BLaER1 (cell line): ENCODE data around the gene ZNF793.
A peak's percentile ranks its signal among the peaks of the same experiment; 100 is the strongest.

Experiments
- H3K27ac ChIP-seq: shearing (Covaris generic); formaldehyde crosslinking; 2 replicates; pipeline ENCODE4 v1.8.1; 2022
- H3K27me3 ChIP-seq: shearing (Covaris generic); formaldehyde crosslinking; 2 replicates; pipeline ENCODE4 v1.8.1; 2022
- H3K36me3 ChIP-seq: shearing (Covaris generic); formaldehyde crosslinking; 2 replicates; pipeline ENCODE4 v1.8.1; 2022
- H3K4me1 ChIP-seq: shearing (Covaris generic); formaldehyde crosslinking; 2 replicates; pipeline ENCODE4 v1.8.1; 2022
- H3K4me2 ChIP-seq: shearing (Covaris generic); formaldehyde crosslinking; 2 replicates; pipeline ENCODE4 v1.8.1; 2022
- H3K4me3 ChIP-seq: shearing (Covaris generic); formaldehyde crosslinking; 2 replicates; pipeline ENCODE4 v1.8.1; 2022
- H3K9ac ChIP-seq: shearing (Covaris generic); formaldehyde crosslinking; 2 replicates; pipeline ENCODE4 v1.8.1; 2022
- H3K9me3 ChIP-seq: shearing (Covaris generic); formaldehyde crosslinking; 2 replicates; pipeline ENCODE4 v1.8.1; 2022
- H4K20me1 ChIP-seq: shearing (Covaris generic); formaldehyde crosslinking; 2 replicates; pipeline ENCODE4 v1.8.1; 2022
- Cebpa-rat ChIP-seq: shearing (Covaris generic); IDR thresholded peaks from 2 replicates; pipeline ENCODE4 v1.8.1; 2022

ZNF793 gene

GRCh38 chr19:37492213-37492612, 14.5 kb upstream of the ZNF793 start:
- no peak overlapping the region for H3K4me3 ChIP-seq
- H3K4me1 ChIP-seq: no peaks in the 10 kb centered on the region
- no peak overlapping the region for H3K27ac ChIP-seq
- peaks cover under 1% of the 10 kb centered on the region; the same call in 1 of the 2 replicates for H3K36me3 ChIP-seq
- H3K4me2 ChIP-seq: no peak overlapping the region
- H3K9me3 ChIP-seq: peaks cover 92% of the 10 kb centered on the region
- TF ChIP-seq Cebpa-rat: no peak
- H4K20me1 ChIP-seq: no peaks in the 10 kb centered on the region
- no peak overlapping the region for H3K9ac ChIP-seq
- H3K27me3 ChIP-seq: no peaks in the 10 kb centered on the region

DNA sequence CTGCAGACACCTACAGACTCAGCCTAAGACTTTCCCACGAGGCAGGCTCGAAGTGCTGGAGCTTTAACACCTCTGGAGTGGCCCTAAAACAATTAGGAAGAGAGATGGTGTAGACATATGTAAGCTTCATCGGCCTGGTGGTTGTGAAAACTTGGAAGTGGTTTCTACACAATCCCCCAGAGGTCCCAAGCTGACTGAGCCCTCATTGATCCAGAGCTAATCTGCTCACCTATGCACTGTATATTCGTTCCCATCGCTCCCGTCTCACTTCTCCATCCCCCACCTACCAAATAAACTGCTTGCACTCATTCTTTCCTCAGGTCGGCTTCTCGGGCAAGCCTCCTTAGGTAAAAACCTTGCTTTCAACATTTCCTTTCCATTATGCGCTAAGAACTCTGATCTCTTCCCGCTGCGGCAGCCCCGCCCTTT, 767 bp upstream of the ZNF793 start:
- peak overlapping the region; percentile 68 for H3K4me3 ChIP-seq
- H4K20me1 ChIP-seq: no peaks in the 10 kb centered on the region
- H3K36me3 ChIP-seq: peaks cover 22% of the 10 kb centered on the region
- H3K27ac ChIP-seq: peak overlapping the region; percentile 91
- H3K9ac ChIP-seq: peak overlapping the region; percentile 85
- peak overlapping the region; percentile 68 for H3K4me2 ChIP-seq
- H3K27me3 ChIP-seq: no peaks in the 10 kb centered on the region
- TF ChIP-seq Cebpa-rat: no peak
- peaks cover 13% of the 10 kb centered on the region for H3K4me1 ChIP-seq
- peaks cover 89% of the 10 kb centered on the region for H3K9me3 ChIP-seq

DNA sequence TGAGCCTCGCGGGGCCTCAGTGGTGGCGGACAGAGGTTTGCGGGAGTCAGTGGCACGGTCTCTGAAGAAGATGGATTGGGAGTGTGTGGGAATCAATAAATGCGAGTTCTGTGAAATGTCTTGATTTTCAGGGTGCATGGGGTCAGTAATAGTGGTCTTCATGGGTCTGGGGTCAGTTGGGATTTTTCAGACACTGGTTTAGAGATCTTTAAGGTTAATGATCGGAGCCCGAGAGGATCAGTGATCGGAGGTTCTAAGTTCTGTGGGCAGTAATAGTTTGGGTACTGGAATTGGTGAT, 377 bp downstream of the ZNF793 start:
- Histone ChIP-seq H3K4me3 (peak overlapping the region; percentile 68), H3K27ac (peak overlapping the region; percentile 91), H3K9me3 (peaks cover 89% of the 10 kb centered on the region), H3K36me3 (peaks cover 32% of the 10 kb centered on the region), H4K20me1 (no peaks in the 10 kb centered on the region), H3K4me2 (peak overlapping the region; percentile 68), H3K27me3 (no peaks in the 10 kb centered on the region), H3K4me1 (peaks cover 17% of the 10 kb centered on the region), H3K9ac (peak overlapping the region; percentile 85)
- TF ChIP-seq Cebpa-rat: no peak

GRCh38 chr19:37511186-37511585, 4.4 kb downstream of the ZNF793 start:
- Histone ChIP-seq H4K20me1 (no peaks in the 10 kb centered on the region), H3K36me3 (peaks cover 36% of the 10 kb centered on the region), H3K9ac (no peak overlapping the region), H3K4me3 (no peak overlapping the region), H3K9me3 (peaks cover 81% of the 10 kb centered on the region), H3K27ac (peak overlapping the region; percentile 96; the same call in 1 of the 2 replicates), H3K4me2 (no peak overlapping the region), H3K4me1 (peaks cover 36% of the 10 kb centered on the region), H3K27me3 (no peaks in the 10 kb centered on the region)
- TF ChIP-seq Cebpa-rat: no peak

- Histone ChIP-seq H3K4me3 (no peak overlapping the region), H3K4me1 (peaks cover 36% of the 10 kb centered on the region), H3K9ac (no peak overlapping the region), H3K36me3 (peaks cover 42% of the 10 kb centered on the region), H3K9me3 (peaks cover 81% of the 10 kb centered on the region), H3K27me3 (no peaks in the 10 kb centered on the region), H3K4me2 (no peak overlapping the region), H4K20me1 (no peaks in the 10 kb centered on the region), H3K27ac (peak overlapping the region; percentile 96; the same call in 1 of the 2 replicates)
- no peak for TF ChIP-seq Cebpa-rat
Observed at GRCh38 chr19:37511821-37512220, 5.1 kb downstream of the ZNF793 start.

DNA sequence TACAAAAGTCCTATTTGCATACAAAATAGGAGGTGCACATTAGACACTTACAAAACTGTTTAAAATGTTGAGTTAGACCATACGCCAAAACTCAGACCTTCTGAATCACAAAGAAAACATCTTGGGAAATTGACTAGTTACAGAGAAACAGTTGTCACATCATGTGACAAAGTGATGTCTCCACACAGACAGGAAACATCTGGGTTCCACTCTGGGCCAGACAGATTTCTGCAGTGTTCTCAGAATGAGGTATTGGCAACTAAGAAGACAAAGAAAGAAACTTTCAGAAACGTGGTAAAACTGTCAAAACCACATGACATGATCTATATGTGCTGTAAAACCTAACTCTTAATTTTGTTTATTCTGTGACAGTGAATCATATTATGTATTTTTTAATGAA, 6.7 kb downstream of the ZNF793 start:
- Histone ChIP-seq H3K27me3 (no peaks in the 10 kb centered on the region), H3K4me3 (no peak overlapping the region), H3K9ac (peak overlapping the region; percentile 72), H3K36me3 (peaks cover 58% of the 10 kb centered on the region), H3K9me3 (peaks cover 79% of the 10 kb centered on the region), H3K4me2 (peak overlapping the region; percentile 73), H3K27ac (peak overlapping the region; percentile 96), H3K4me1 (peaks cover 36% of the 10 kb centered on the region), H4K20me1 (no peaks in the 10 kb centered on the region)
- no peak for TF ChIP-seq Cebpa-rat

GRCh38 chr19:37519890-37520289, 13.2 kb downstream of the ZNF793 start:
- Histone ChIP-seq H3K27ac (no peak overlapping the region), H3K4me2 (no peak overlapping the region), H3K9me3 (peaks cover 91% of the 10 kb centered on the region), H3K9ac (no peak overlapping the region), H3K27me3 (no peaks in the 10 kb centered on the region), H3K4me3 (no peak overlapping the region), H3K36me3 (peaks cover 84% of the 10 kb centered on the region), H3K4me1 (no peaks in the 10 kb centered on the region; the same call in 1 of the 2 replicates), H4K20me1 (no peaks in the 10 kb centered on the region)
- no peak for TF ChIP-seq Cebpa-rat

DNA sequence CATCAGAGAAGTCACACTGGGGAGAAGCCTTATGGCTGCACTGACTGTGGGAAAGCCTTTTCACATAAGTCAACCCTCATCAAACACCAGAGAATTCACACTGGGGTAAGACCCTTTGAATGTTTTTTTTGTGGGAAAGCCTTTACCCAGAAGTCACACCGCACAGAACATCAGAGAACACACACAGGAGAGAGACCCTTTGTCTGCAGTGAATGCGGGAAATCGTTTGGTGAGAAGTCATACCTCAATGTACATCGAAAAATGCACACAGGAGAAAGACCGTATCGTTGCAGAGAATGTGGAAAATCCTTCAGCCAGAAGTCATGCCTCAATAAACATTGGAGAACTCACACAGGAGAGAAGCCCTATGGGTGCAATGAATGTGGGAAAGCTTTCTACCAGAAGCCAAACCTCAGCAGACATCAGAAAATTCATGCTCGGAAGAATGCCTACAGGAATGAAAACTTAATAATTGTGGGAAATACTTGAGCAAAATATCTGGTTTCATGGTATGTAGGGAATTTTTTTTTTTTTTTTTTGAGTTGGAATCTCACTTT, 30.7 kb downstream of the ZNF793 start:
- H3K4me3 ChIP-seq: peak overlapping the region; percentile 14; the same call in 1 of the 2 replicates
- no peaks in the 10 kb centered on the region for H3K4me1 ChIP-seq
- TF ChIP-seq Cebpa-rat: no peak
- no peak overlapping the region for H3K27ac ChIP-seq
- peaks cover 97% of the 10 kb centered on the region for H3K9me3 ChIP-seq
- no peaks in the 10 kb centered on the region for H3K27me3 ChIP-seq
- H3K9ac ChIP-seq: no peak overlapping the region
- H3K36me3 ChIP-seq: peaks cover 59% of the 10 kb centered on the region
- H4K20me1 ChIP-seq: no peaks in the 10 kb centered on the region
- no peak overlapping the region for H3K4me2 ChIP-seq

GRCh38 chr19:37551129-37551993, 44.6 kb downstream of the ZNF793 start:
- no peak for TF ChIP-seq Cebpa-rat
- Histone ChIP-seq H3K4me1 (no peaks in the 10 kb centered on the region), H3K4me3 (peak overlapping the region; percentile 18; the same call in 1 of the 2 replicates), H3K9me3 (peaks cover 99% of the 10 kb centered on the region), H3K27me3 (no peaks in the 10 kb centered on the region), H3K9ac (no peak overlapping the region), H3K36me3 (peaks cover 36% of the 10 kb centered on the region), H3K4me2 (no peak overlapping the region), H3K27ac (no peak overlapping the region), H4K20me1 (no peaks in the 10 kb centered on the region)

- Histone ChIP-seq H3K4me2 (no peak overlapping the region), H3K27me3 (no peaks in the 10 kb centered on the region), H4K20me1 (no peaks in the 10 kb centered on the region), H3K4me3 (no peak overlapping the region), H3K27ac (no peak overlapping the region), H3K9ac (no peak overlapping the region), H3K4me1 (no peaks in the 10 kb centered on the region), H3K36me3 (peaks cover 89% of the 10 kb centered on the region), H3K9me3 (peaks cover 100% of the 10 kb centered on the region; the same call in 1 of the 2 replicates)
- no peak for TF ChIP-seq Cebpa-rat
Observed at GRCh38 chr19:37563518-37563917, 56.8 kb downstream of the ZNF793 start.
